ENCODE results near the gene TTYH1.
A peak's percentile ranks its signal among the peaks of the same experiment; 100 is the strongest.
"Not testable (repeated sequence)": the region's sequence is repeated elsewhere in the genome, so short reads cannot be mapped to it uniquely, and the experiment has no call there.

The TTYH1 gene

DNA sequence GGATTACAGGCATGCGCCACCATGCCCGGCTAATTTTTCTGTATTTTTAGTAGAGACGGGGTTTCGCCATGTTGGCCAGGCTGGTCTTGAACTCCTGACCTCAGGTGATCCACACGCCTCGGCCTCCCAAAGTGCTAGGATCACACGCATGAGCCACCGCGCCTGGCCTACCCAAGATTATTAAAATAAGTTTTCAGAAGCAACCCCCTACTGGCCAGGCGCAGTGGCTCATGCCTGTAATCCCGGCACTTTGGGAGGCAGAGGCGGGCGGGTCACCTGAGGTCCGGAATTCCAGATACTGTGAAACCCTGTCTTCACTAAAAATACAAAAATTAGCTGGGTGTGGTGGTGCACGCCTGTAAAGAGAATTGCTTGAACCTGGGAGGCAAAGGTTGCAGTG, 31.1 kb downstream of the TTYH1 start:
- not testable (repeated sequence) for FAIRE-seq

DNA sequence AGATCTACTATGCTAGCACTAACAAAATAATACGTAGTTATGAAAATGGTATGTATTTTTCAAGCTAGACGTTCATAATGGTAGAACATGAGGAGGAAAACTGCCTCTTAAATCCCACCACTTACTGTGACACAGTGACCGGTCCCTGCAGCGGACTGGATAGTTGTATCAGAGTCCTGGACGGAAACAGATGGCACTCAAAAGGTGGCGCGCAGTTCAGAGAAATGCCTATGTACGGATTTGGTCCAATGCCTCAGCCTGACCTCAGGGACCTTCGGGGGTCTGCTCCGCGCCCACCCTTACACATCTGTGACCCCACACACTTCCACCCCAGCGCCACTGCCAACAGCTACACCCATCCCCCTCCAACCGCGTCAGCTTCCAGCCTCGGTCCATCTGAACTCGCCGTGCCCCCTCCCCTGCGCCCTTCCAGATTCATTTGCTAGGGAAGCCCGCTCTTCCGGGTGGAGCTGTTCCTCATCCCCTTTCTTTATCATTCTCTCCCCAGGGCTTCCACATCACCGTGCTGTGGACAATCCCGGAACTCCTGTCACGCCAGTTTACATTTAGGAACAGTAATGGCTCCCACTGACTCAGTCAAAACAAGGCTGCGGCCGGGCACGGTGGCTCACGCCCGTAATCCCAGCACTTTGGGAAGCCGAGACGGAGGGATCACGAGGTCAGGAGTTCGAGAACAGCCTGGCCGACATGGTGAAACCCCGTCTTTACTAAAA, 32.9 kb downstream of the TTYH1 start:
- no peak for FAIRE-seq

DNA sequence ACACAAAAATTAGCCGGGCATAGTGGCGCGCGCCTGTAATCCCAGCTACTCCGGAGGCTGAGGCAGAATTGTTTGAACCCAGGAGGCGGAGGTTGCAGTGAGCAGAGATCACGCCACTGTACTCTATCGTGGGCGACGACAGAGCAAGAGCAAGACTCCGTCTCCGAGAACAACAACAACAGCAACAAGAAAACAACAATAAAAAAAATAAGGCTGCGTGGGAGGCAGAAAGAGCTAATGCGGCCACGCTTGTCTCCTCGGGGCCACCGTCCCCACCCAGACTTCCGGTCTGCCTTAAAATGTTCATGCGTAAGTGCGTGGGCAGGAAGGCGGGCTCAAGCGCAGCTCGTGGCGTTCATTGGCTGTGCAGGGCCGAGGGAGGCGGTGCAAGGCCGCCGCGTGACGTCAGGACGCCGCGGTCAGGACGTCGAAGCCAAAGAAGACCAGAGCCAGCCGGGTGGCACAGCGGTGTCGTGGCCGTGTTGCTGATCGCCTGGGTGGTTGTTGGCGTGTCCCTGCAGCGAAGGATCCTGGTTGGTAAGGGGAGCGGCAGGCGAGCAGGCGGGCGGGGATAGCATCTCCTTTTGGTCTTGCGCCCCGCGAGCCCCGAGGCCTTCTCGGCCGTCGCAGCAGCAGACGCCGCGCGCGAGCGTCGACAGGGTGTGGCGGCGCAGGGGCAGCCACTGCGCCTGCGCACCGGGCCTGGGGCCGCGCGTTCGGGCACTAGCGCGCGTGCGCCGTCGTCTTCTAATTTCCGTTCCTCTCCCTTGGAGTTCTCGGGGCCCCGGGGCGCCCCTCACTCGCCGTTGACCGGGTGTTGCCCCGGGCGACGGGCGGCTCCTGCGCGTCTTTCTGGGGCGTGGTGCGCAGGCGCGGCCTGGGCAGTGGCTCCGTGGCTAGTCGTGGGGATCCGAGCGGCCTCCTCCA, 33.8 kb downstream of the TTYH1 start, which contains the start of gene LENG8:
Gene LENG8 (plus strand): TSS at position 426 of the 927 bp plus-strand sequence. CDS start 2,146 bp downstream, outside the sequence.
- peak; percentile 74 for FAIRE-seq

DNA sequence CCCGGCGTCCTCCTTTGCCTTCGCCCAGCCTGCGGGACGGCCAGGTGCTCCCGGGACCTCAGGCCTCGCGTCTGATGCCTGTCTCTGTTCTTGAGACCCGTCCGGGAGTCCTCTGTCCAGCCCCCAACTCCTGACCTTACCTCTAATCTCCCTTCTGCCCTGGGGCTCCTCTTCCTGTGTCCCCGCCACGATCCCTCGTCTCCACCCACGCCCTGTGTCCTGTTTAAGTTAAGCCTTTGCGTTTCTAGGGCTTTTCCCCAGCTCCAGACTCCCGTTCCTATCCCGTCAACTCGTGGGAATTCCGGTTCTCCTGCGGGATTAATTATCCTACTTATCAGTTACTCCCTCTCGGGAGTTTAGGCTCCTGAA, 34.4 kb downstream of the TTYH1 start:
- FAIRE-seq, result no peak

DNA sequence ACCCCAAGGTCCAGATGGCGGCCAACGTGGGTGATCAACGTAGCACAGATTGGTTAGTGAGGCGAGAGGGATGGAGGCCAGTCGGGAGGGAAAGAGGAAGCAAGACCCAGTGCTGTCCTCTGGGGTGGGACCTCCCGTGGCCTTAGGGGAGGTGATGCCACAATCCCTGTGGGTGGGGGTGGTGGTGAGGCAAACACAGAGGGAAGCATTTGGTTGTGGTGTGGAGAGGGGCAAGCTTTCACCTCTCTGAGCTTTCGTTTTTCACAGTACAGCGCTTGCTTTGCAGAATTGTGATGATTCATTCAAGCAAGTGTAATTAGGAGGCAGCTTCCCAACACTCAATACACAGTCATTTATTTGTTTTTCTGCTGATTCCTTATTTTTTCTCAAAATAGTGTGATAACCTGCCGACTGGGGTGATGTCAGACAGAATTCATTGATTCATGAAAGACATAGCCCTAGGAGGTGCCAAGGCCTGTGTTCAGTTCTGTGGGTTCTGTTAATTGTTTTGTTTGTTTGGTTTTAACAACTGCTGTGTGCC, 36.1 kb downstream of the TTYH1 start:
- no peak for FAIRE-seq

DNA sequence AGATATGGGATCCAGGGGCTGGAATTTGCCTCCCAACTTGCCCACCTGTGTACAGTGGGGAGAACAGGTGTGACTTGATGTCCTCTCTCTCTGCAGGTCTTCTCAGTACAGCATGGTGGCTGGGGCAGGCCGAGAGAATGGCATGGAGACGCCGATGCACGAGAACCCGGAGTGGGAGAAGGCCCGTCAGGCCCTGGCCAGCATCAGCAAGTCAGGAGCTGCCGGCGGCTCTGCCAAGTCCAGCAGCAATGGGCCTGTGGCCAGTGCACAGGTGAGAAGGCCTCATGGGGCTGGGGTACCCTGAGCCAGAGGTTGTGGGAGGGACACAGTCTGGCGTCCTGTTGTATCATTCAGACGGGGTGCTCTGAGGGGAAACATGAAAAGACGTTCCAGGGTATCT, 36.7 kb downstream of the TTYH1 start:
- FAIRE-seq, result no peak

DNA sequence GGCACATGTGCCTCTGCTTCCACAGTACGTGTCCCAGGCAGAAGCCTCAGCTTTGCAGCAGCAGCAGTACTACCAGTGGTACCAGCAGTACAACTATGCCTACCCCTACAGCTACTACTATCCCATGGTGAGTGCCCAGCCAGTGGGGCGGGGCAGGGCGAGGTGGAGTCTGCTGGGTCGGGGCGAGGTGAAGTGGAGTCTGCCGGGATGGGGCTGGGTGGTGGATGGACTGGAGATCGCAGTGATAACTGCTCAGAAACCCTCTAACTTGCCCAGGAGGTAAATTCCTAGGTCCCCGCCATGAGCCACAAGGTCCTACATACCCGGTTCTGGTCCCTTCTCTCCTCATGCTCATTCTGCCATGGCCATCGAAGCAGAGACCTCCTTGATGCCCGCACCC, 37.4 kb downstream of the TTYH1 start:
- no peak for FAIRE-seq

DNA sequence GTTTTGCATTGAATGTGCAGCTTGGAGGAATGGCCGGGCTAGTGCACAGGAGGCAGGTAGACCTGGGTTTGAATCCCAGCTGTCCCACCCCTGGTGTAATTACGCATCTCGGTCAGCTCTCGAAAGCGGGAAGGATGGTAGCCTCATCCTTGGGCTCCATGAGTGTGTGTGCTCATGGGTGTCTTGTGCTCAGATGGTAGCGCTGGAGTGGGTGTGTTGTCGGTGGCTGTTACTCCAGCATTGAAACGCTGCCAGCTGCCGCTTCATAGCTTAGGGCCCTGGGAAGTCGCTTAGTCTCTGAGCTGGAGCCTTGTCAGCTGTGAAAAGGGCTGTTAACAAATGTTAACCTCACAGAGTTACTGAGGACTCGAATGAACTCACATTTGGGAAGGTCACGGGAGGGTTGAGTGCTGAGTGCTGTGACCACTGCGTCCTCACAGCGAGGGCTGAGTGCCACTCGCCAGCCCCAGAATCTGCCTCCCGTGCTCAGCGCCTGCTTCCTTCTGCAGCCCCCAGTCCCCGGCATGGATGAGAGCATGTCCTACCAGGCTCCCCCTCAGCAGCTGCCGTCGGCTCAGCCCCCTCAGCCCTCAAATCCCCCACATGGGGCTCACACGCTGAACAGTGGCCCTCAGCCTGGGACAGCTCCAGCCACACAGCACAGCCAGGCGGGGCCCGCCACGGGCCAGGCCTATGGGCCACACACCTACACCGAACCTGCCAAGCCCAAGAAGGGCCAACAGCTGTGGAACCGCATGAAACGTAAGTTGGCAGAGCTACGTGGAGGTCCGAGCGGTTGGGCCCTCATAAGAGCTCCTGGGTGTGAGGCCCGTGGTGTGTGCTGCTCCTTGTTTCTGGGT, 38.9 kb downstream of the TTYH1 start:
- no peak for FAIRE-seq

DNA sequence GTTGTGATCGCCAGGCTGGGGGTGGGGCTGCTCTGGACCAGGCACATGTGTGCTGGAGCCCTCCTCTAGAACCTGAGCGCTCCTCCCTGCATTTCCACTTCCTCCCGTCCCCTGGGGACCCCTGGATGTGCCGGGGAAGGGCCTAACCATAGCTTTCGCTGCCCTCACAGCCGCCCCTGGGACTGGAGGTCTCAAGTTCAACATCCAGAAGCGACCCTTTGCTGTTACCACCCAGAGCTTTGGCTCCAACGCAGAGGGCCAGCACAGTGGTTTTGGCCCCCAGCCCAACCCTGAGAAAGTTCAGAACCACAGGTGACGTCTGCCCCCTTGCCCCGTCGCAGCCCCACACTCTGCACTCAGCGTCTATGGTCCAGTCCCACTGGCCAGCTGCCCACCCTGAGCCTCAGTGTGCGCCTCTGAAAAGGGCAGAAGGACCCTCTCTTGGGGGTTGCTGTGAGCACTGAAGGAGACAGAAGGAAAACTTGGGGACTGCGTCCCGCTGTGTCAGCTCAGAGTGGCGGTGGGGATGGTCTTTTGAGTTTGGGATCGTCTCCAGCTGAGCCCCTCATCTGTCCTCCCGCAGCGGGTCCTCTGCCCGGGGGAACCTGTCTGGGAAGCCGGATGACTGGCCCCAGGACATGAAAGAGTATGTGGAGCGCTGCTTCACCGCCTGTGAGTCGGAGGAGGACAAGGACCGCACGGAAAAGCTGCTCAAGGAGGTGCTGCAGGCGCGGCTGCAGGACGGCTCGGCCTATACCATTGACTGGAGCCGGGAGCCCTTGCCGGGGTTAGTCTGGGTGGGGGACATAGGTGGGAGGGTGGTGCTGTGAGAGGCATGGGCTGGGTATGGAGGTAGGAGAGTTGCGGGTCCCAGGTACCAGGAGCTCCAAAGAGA, 39.8 kb downstream of the TTYH1 start:
- FAIRE-seq, result no peak

DNA sequence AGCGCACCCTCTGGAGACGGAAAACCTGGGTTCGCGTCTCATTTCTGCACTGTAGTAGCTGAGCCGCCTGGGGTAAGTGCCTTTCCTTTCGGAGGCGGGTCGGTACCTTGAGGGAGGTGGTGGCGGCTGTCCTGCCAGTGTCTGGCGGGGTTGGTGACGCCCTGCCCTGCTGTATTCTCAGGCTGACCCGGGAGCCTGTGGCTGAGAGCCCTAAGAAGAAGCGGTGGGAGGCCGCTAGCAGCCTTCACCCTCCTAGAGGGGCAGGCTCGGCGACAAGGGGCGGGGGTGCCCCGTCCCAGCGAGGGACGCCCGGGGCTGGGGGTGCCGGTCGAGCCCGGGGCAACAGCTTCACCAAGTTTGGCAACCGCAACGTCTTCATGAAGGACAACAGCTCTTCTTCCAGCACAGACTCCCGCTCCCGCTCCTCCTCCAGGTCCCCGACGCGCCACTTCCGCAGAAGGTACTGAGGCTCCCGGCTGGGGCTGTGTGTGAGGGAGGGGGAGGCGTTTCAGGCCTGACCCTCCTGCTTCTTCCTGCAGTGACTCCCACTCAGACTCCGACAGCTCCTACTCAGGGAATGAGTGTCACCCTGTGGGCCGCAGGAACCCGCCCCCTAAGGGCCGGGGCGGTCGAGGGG, 40.6 kb downstream of the TTYH1 start:
- no peak for FAIRE-seq

DNA sequence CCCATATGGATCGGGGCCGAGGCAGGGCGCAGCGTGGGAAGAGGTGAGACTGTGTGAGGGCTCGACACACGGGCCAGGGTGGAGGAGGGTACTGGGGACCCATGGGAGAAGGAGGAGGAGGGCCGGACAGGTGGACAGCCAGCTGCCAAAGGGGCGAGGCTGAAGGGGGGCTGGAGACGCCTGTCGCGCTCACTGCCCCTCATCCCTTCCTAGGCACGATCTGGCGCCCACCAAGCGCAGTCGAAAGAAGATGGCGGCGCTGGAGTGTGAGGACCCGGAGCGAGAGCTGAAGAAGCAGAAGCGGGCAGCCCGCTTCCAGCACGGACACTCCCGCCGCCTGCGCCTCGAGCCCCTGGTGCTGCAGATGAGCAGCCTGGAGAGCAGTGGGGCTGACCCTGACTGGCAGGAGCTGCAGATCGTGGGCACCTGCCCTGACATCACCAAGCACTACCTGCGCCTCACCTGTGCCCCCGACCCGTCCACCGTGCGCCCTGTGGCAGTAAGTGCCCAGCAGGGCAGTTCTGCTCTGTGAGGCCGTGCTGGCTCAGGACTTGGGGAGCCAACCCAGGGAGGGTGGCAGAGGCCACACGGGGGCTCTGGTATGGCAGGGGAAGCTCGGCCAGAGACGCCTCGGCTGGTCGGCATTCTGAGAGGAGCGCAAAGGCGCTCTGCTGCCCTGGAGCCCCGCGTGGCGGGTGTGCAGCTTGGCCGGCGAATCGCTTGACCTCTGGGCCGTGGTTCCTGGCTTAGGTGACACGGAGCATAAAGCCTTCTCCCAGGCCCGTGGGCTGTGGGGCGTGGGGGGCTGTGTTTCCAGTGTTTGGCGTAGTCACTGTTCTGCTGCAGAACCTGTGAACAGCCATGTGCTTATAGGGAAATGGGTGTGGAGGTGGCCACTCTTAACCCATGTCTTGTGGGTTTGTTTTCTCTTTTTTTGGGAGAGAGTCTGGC, 41.4 kb downstream of the TTYH1 start:
- FAIRE-seq, result no peak

DNA sequence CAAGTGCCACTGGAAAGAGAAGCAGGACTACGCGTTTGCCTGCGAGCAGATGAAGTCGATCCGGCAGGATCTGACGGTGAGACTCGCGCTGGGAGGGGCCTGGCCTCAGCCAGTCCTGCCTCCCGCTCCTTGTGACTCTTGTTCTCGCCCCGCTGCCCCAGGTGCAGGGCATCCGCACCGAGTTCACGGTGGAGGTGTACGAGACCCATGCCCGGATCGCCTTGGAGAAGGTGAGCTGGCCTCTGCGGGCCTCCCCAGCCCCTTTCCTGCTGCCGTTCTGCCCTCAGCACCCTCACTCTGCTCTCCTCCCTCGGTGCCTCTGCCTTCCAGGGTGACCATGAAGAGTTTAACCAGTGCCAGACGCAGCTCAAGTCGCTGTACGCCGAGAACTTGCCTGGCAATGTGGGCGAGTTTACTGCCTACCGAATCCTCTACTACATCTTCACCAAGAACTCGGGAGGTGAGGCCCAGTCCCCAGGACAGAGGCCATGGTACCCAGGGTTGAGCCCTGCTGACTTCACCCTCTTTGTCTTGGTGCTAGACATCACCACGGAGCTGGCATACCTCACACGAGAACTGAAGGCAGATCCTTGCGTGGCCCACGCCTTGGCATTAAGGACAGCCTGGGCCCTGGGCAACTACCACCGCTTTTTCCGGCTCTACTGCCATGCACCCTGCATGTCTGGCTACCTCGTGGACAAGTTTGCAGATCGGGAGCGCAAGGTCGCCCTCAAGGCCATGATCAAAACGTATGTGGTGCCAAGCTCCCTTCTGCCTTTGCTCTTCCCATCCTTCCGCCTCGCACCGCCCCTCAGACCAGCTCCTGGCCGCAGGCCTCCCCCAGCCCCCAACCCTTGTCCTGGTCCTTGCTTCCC, 42.7 kb downstream of the TTYH1 start:
- no peak for FAIRE-seq

DNA sequence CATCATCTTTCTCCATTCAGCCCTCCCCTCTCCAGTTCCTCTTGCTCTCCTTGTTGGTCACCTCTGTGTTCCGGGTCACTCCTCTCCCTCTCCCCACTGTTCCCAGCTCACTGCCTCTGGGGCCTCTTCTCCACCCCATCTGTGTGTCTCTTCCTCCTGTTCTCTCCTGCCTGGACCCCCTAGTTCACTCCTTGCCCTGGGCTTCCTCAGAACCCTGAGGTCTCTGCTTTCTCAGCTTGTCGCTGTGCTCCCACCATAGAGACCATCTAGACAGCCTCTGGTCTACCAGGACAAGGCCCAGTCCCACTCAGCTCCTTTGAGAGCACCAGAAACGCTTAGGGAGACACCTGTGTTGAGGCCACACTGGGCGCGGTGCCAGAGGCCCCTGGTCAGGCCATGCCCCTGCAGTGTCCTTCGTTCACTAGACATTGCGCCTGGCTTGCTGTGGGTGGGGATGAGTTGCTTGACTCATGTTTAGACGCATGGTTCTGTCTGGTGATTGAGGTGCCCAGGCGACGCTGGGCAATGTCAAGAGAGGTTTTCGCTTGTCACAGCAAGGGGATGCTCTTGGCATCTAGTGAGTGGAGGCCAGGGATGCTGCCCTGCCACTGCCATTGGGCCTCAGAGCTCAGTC, 43.5 kb downstream of the TTYH1 start:
- no peak for FAIRE-seq

DNA sequence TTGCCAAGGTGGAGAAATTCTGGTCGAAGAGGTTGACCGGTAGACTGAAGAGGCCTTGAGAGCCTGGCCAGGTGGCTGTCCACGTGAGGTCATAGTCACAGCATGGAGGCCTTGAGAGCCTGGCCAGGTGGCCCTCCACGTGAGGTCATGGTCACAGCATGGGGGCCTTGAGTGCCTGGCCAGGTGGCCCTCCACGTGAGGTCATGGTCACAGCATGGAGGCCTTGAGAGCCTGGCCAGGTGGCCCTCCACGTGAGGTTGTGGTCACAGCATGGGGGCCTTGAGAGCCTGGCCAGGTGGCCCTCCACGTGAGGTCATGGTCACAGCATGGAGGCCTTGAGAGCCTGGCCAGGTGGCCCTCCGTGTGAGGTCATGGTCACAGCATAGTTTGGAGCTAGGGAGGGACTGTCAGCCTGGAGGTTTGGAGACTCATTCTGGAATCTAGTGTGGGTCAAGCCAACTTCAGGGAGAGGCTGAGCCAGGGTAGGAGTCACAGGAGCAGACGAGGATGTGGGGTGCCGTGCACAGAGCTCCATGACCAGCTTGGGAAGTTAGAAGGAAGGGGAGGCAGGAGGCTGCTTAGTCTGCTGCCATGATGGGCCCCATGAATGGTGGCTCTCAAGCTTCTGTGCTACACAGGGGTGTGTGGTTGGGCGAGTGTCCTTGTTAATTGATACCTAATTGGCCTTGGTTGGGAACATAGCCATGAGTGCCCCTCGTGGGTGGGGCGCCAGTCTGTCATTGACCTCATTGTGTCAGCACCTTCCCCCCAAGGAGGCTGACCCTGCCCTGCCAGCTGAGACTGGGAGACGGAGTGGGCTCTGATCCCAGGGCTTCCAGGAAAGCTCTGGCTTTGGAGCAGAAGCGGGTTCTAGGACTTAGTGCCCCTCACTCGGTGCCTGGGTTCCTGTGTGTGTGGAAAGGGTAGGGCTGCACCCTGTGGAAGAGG, 44.3 kb downstream of the TTYH1 start:
- no peak for FAIRE-seq

DNA sequence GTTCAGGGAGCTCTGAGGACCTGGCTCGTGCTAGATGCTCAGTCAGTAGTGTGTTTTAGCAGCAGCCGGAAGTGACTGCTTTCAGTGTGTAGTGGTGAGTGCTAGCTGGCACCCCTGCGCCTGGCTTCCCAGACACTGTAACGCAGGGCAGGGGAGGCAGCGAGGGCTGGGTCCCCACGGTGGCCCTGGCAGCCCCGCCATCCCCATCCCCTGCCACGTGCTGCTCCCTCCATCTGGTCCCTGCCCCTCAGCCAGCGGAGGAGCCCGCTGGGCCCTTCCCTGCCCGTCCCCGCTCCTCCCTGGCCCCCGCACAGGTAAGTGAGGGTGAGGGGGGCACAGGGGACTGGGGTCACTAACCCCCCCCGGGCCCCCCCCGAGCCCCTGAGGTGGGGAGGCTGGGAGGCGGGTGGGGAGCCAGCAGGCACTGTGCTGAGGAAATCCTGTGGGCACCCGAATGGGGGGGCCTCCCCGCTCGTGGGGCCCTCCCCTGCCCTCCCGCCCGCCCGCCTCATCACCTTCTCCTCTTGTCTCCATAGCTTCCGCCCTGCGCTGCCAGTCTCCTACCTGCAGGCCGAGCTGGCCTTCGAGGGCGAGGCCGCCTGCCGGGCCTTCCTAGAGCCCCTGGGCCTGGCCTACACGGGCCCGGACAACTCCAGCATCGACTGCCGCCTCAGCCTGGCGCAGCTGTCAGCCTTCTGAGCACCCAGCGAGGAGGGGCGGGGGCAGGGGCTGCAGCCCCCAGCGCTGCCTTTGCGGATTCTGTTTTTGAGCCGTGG, 45.2 kb downstream of the TTYH1 start:
- FAIRE-seq, result no peak

DNA sequence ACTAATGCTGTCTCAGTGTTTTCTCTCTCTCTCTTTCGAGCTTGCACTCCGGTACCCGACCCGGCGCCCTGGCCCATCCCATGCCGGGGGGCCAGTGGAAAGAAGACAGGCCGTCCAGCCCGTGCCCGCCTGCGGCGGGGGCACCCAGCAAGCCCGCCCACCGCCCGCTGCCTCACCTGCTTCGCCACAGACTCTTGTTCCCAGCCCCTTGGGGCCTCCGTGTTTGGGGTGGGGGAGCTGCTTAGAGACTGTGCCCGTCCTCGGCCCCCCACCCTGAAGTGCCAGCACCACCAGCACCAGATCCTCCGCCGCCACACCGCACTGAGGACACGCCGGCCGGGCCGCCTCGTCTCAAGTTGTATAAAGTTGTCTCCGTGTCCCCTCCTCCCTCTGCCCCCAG, 45.9 kb downstream of the TTYH1 start:
- no peak for FAIRE-seq

All from TTC549 (cell line).